NCI-H2029 (cell line): ENCODE measurements around the gene ZNF799.
"Not testable (repeated sequence)": the region's sequence is repeated elsewhere in the genome, so short reads cannot be mapped to it uniquely, and the experiment has no call there.

Experiments used
- DNase-seq: peaks from one replicate; lab custom pipeline; 2025; lab: John Stamatoyannopoulos, UW

The ZNF799 gene

GRCh38 chr19:12400633-12401502, at the start of gene ZNF799:
TSS of gene ZNF799 (minus strand) at chr19:12401271. CDS start at chr19:12401070, 201 bp downstream.
- DNase-seq = peak; percentile 96

- DNase-seq = no peak
These were observed 49.8 kb upstream of the ZNF799 start for GRCh38 chr19:12450844-12451243.

GRCh38 chr19:12448808-12449207, 47.7 kb upstream of the ZNF799 start:
- DNase-seq = no peak

GRCh38 chr19:12440541-12441316, 39.7 kb upstream of the ZNF799 start, which contains the start of gene ZNF443:
TSS of gene ZNF443 (minus strand) at chr19:12441021. CDS start at chr19:12440914, 107 bp downstream.
- DNase-seq = peak; percentile 97

GRCh38 chr19:12439686-12440540, 38.8 kb upstream of the ZNF799 start:
- DNase-seq = not testable (repeated sequence)

GRCh38 chr19:12430726-12431299, 29.7 kb upstream of the ZNF799 start:
- not testable (repeated sequence) for DNase-seq

GRCh38 chr19:12425888-12426274, 24.8 kb upstream of the ZNF799 start:
- no peak for DNase-seq

GRCh38 chr19:12425236-12425887, 24.3 kb upstream of the ZNF799 start:
- no peak for DNase-seq

- not testable (repeated sequence) for DNase-seq
These were observed 16.2 kb upstream of the ZNF799 start for GRCh38 chr19:12417273-12417672.

GRCh38 chr19:12411893-12412292, 10.8 kb upstream of the ZNF799 start:
- no peak for DNase-seq

- DNase-seq = not testable (repeated sequence)
These were observed 1.0 kb downstream of the ZNF799 start for GRCh38 chr19:12399901-12400632.

- not testable (repeated sequence) for DNase-seq
These were observed 9.9 kb downstream of the ZNF799 start for GRCh38 chr19:12391148-12391547.

- DNase-seq = not testable (repeated sequence)
These were observed 14.7 kb downstream of the ZNF799 start for GRCh38 chr19:12386365-12386764.

- DNase-seq = no peak
These were observed 20.7 kb downstream of the ZNF799 start for GRCh38 chr19:12380444-12380737.

- DNase-seq = no peak
These were observed 21.2 kb downstream of the ZNF799 start for GRCh38 chr19:12379732-12380443.

- DNase-seq = no peak
These were observed 27.0 kb downstream of the ZNF799 start for GRCh38 chr19:12374026-12374425.

- peak; percentile 94 for DNase-seq
These were observed 35.6 kb downstream of the ZNF799 start, which contains the start of gene ZNF442 for GRCh38 chr19:12365236-12366162. TSS of gene ZNF442 (minus strand) at chr19:12365683. CDS start at chr19:12363631, 2,052 bp downstream.

GRCh38 chr19:12364391-12365235, 36.5 kb downstream of the ZNF799 start:
- no peak for DNase-seq
